ENCODE measurements around the gene DAD1.
"Not testable (repeated sequence)": the region's sequence is repeated elsewhere in the genome, so short reads cannot be mapped to it uniquely, and the experiment has no call there.

Gene DAD1

DNA sequence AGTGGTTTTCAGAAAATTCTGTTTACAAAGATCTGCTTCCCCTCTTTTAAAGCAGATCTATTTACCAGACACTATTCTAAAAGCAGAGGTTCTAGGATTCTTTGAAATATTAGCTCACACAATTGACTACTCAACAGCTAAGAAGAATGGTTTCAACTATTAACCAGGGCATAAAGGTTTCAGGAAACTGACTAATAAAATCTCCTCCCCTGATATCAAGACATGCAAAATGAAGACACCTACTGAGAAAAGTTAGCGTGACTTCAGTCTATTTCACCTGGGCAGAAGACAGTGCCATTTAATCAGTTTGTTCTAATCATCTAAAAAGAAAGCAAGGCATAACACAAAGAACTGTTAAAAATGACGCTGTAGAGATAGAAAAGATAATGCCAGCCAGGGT is 22.2 kb downstream of the DAD1 start:
- DNase-seq: no peak

DNA sequence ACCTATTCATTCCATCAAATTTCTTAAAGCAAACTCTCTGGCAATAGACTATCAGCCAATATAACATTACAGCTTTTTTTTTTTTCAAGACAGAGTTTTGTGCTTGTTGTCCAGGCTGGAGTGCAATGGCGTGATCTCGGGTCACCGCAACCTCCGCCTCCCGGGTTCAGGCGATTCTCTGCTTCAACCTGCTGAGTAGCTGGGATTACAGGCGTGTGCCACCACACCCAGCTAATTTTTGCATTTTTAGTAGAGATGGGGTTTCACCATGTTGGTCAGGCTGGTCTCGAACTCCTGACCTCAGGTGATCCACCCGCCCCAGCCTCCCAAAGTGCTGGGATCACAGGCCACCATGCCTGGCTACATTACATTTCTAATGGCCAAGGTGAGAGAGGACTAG is 22.8 kb downstream of the DAD1 start:
- not testable (repeated sequence) for DNase-seq

DNA sequence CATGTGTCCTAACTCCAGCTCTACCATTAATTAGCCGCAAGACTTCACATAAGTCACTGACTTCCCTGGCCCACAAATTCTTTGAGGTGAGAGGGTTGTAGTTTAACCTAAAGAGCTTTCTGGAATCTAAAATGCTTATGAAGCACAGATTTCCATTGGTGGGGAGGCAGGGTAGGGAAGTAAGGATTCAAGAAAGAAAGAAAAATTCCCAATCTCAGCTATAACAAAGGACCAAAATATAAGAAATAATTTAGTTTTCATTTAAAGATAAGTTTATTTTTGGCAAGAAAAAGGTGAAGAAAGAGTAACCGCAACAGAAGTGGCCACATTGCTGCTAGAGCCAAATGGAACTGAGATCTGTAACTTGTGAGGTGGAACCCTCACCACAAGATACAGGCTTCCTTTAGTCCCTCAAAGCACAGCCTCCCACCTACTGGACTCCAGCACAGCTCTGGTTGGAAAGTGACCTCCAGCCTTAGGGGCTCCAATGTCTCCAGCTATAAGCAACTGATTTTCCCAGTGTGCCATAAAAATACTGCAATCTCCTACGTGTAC is 23.6 kb downstream of the DAD1 start:
- DNase-seq: no peak

DNA sequence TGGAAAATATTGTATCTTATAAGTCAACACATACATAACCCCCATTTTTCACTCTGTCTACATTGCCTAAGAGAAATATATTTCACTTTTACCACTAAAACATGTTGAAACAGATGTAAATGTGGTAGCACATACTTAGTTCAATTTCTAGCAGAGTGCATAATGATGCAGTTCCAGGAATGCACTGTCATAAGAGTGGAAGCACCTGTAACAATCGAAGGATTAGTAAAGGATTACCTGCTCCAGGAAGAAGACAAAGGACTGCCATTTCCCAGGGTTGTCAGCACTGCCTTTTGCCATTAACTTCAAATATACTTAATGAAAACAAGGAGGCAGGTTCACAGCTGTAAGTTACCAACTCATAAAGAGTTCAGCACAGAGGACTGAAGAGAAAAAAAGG is 24.6 kb downstream of the DAD1 start:
- DNase-seq: no peak

DNA sequence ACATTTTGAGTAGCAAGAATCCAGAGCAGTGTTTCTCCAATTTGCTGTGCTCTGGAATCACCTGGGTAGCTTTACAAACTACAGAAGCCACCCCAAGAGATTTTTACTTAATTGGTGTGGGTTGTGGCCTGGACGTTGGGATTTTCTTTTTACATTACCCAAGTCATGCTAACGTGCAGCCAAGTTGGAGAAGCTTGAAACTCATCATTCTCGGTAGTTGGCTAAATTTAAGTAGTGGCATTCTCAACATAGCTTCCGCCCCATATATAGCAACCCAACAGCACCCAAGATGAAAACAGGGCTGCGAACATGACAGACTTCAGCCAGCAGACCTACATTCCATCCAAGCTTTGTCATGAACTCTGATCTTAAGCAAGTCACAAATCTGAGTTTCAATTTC is 25.0 kb downstream of the DAD1 start:
- DNase-seq: no peak

DNA sequence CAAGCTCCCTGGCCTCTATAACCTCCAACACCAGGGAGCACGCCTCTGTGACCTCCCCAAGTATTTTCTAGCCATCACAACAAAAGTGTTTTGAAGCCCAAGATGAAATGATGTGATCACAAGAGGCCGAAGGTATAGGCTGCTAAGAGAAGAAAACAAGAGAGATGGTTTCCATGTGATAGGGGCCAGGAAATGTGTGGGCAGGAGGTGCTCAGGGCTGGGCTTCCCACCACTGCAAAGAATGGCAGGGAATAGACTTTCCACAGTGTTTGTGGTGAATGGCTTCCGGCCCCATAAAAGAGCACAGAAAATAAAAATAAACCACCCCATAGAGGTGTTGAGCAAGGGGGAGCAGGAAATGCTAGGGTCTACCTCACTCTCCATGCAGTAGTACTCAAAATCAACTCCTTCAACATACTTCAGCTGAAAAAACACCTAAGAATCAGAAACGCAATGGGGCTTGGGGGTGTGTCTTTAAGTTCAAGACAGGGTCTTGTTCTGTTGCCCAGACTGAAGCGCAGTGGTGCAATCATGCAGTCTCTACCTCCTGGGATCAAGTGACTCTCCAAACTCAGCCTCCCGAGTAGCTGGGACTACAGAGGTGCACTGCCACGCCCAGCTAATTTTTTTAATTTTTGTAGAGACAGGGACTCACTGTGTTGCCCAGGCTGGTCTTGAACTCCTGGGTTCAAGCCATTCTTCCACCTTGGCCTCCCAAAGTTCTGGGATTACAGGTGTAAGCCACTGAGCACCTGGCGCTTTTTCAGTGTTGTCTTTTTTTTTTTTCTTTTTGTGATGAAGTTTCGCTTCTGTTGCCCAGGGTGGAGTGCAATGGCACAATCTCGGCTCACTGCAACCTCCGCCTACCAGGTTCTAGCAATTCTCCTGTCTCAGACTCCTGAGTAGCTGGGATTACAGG is 27.1 kb downstream of the DAD1 start:
- DNase-seq: no peak

DNA sequence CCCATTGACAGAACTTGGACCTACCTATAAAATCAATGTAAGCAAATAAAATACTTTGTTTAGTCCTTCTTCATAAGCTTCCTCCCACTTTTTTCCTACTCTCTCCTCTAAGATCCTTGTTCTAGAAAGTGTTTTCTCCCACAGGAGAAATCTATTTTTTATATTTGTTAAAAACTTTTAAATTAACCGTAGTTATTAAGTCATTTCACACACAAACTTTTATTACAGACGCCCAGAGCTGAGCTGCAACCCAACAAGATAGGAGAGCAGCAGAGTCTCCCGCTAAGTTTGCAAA is 27.7 kb downstream of the DAD1 start:
- DNase-seq: no peak

DNA sequence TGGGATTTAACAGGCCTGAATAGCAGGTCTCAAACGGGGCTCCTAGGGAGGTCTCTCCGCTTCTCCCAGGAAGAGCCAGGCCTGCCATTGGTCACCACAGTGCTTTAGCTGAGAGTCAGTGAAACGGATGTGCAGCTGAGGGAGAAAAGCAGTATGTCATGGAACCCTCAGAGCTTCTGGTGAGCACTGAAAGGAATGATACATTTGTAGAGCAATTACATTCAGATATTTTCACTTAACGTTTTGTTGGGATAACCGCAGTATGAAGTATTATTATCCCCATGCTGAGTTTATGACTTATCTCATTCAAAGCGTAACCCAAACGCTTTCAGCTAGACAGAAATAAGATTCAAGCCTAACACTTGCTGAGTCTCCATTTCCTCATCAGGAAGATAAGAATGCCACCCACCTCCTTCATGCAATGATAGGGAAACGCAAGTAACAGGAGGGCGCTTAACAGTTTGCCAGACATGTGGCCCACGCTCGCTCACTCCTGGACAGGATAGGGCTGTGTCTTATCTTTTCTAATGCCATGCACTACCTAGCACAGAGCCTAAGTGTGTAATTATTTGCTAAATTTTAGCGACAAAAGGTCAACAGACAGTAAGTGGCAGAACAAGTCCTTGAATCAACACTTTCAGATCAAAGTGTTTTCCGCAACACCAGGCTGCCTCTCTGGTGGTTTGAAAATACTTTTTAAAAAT is 28.2 kb downstream of the DAD1 start:
- peak in 1 of 2 donors; percentile 19 for DNase-seq

DNA sequence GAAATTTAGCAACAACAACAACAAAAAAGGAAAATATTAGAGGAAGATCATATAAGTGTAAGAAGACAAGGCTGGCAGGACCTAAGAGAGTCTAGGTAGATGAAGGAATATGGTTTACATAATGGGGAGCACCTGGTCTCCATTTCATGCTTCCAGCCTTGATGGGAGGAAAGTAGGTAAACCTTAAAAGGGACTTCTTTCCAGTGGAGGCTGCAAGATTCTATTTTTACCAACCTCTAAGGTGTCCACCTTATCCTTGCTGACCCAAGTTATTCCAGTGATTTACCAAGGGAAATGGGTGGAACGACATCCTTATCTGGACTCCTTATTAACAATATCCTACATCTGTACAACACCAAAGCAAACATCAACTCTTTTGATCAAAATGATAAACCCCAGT is 30.0 kb downstream of the DAD1 start:
- DNase-seq: no peak

DNA sequence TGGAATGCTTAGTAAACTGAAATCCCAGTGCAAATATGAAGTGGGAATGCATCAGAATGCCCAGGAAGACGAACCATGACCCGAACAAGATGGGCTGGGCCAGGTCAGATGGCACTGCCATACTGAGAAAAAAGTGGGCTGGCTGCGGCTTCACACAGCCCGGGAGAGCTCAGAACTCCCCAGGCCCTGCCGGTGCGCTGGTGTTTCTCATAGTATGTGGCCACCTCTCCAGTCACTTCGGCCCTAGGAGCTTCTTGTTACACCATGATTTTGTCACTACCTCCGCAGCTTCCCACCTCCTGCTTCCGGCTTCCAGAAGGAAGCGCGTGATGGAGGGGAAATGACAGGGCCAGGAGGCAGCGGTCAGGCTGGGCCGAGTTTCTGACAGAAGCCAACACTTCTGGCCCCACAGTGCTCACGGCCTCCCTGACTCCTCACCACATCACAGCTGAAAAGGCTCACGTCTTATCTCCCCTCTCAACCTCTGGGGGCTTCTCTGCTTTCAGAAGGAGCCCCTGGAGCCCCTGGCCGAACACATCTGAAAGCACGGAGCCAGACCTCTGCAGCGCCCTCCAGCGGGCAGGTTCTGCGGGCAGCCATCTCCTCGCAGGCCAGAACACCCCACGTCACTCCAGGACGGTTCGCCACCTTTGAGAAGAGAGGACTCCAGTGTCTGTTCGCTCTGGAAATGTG is 30.7 kb downstream of the DAD1 start:
- no peak for DNase-seq

DNA sequence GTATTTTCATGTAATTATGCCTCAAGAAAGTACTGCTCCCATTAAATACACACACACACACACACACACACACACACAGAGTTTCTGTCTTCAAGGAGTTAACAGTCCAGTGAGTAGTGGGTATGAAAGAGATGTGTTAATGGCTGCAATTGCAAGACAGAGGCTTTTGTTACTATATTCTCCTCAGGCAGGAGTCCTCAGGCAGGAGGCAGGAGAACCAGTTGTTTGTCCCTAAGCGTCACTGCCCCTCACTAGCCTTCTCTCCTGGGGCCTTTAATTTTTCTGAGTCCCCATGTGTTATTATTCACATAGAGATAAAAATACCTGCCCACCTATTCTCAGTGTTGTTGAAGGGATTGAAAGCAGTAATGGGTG is 31.2 kb downstream of the DAD1 start:
- no peak for DNase-seq

DNA sequence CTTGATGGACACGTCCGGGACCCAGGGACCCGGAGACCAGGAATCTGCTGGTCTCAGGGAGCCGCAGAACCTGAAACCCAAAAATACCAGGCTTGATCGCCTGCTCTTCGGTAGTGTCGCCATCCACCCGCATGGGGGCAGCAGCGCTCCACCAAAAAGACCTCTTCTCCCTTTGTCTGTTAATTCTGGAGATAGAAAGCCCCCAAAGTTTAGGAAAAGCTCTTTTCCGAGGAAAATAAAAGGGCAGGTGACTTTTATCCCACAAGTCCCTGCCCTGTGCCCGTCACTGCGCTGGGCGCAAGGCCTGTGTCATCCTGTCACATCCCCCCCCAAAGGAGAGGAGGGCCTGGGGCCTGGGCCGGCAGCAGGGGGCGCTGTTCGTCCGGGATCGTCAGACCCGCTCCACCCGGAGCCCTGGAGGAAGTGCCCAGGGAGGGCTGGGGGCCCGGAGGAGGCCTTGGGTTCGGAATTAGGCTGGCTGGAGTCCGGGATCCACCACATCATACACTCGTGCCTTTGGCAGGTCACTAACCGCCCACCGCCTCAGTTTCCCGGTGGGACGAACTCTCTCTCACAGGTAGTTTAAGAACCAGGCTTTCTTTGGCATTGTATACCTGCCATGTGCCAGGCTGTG is 31.9 kb downstream of the DAD1 start:
- peak; percentile 54 to 84 for DNase-seq

DNA sequence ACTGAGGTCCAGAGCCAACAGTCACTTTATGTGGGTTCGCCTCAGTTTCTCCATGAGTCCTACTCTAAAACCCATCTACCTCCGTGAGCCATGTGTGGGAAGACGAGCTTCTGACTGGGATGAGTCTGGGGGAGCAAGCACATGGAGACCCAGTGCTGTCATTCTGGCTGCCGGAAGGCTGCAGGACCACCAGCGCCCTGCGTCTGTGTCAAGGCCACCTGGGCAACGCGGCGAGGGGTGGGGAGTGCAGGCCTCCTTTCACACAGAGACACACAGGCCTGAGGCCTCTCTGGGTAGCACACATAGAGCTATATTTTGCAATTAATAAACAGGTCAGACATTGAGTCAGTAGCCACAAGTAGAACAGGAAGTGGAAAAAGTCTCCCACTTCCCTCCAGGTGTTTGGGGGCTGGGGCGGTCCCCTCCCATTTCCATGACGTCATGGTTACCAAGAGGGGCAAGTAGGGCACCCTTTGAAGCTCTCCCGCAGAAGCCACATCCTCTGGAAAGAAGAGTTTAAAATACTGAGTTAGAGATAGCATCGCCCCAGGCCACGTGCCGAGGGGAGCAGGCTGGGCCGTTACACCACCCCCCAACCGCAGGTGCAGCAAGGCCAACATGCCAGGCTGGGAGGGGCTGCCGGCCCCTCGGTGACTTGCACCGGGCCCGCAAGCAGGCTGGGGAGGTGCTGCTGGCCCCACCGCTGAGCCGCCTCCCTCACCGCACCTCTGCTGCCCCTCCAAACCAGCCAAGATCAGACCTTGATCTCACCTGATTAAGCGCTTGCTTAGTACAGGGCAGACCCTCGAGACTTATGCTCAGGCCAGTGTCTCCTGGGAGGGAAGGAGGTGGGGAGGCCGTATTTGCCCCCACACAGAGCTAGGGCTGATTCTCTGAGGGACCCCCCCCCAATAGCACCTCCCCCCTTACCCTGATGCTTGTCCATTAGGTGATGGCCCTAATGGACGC is 32.7 kb downstream of the DAD1 start:
- DNase-seq: peak in 1 of 2 donors; percentile 21

DNA sequence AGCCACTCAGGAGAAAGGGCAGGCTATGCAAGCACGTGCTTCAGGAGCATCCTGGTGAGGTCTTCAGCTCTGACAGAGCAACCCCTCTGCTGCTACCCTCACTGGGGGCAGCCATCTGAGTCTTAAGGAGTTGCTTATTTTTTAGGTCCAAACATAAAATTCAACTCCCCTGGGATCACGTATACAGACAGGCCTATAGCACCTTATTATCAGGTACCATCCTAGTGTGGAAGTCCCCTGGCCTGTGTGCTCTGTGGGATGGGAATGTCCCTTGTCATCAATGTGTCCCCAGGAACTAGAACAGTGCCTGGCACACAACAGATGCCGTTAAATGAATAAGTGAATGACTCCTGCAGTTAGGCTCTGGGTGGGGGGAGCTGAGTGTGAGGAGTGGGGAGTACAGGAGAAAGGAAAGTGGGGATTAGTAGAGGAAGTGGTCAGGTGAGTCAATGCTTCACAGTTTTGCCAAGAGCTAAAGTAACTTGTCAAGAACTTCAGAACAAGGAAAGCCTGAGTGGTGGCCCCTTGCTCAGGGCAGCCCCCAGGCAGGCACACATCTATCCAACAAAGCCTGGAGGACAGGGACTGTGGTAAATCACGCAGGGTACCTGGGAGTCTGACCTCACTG is 33.5 kb downstream of the DAD1 start:
- no peak for DNase-seq

DNA sequence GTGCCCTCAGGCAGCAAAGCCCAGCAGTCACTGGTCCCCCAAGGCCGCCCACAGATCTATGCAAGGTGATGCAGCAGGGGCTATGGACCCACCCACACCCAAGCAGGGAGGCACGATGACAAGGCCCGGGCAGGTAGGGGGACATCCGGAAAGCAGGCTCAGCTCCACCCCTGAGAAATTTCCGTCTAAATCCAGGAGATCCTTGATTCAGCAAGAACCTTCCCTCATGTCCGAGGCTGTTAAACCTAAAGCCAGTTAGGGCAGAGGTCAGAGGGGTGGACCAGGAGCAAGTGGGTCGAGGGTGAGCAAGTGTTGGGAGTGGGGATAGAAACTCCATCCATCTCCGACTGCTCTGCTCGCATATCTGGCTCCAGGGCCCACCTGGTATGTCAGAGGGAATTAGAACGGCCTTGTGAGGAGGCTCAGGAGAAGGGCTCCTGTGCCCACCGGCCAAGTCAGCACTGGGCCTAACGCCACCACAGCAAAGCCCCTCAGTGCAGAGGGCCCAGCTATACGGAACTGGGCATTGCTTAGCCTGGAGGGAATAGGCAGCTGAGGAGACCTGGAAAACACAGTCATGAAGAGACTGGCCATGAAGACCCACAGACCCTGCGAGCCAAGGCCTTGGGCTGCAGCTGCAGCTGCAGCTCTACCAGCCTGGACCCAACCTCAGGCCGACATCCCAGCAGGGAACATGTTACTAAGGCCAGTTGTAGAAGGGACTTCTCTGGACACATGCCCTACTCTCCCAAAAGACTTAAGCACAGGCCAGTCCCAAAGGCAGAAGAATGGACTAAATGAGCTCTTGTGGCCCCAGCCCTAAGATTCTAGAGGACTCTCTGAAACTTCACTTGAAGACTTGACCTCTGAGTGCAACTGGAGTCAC is 34.3 kb downstream of the DAD1 start:
- DNase-seq: no peak

DNA sequence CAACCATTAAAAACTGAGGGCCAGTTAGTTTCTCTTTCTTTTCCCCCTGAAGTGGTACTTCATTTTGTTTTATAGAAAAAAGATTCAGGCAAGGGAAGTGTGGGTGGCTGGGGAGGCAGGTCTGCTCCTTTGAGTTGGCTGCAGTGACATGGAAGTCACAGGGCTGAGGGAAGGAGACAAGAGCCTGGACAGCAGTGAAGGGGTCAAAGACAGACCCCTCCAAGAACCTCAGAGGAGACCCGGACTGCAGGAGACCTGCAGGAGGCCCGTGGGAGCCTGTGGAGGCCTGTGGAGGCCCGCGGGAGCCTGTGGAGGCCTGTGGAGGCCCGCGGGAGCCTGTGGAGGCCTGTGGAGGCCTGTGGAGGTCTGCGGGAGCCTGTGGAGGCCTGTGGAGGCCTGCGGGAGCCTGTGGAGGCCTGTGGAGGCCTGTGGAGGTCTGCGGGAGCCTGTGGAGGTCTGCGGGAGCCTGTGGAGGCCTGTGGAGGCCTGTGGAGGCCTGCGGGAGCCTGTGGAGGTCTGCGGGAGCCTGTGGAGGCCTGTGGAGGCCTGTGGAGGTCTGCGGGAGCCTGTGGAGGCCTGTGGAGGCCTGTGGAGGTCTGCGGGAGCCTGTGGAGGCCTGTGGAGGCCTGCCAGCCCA is 35.0 kb downstream of the DAD1 start:
- peak in 1 of 2 donors; percentile 23 for DNase-seq

DNA sequence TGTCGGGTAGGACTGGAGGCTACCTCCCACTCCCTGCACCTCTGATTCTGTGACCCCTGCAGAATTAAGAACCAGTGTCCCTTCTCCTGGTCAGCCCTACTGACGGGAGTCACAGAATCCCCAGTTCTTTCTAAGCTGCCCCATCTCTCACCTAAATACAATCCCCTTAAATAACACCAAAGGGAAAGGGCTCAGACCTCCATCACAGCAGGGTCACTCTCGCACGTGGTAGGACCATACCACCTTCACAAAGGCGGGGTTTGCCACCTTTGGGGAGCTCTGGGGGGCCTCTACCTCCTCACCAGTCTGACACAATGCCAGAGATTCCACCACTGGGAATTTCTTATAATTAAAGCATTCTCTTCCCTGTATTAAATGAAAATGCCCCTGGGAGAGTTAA is 35.6 kb downstream of the DAD1 start:
- DNase-seq: no peak

DNA sequence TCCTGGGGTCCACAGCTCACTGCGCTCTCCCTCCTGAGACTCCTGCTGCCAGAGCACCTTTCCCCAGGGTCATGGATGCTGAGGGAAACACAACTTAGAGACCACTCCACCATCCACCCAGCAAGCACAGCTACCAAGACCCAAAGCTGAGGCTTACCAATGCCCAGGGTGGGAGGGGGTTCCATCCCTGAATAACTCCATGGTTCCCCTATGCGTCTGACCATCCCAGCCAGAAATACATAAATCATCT is 36.3 kb downstream of the DAD1 start:
- DNase-seq: no peak

DNA sequence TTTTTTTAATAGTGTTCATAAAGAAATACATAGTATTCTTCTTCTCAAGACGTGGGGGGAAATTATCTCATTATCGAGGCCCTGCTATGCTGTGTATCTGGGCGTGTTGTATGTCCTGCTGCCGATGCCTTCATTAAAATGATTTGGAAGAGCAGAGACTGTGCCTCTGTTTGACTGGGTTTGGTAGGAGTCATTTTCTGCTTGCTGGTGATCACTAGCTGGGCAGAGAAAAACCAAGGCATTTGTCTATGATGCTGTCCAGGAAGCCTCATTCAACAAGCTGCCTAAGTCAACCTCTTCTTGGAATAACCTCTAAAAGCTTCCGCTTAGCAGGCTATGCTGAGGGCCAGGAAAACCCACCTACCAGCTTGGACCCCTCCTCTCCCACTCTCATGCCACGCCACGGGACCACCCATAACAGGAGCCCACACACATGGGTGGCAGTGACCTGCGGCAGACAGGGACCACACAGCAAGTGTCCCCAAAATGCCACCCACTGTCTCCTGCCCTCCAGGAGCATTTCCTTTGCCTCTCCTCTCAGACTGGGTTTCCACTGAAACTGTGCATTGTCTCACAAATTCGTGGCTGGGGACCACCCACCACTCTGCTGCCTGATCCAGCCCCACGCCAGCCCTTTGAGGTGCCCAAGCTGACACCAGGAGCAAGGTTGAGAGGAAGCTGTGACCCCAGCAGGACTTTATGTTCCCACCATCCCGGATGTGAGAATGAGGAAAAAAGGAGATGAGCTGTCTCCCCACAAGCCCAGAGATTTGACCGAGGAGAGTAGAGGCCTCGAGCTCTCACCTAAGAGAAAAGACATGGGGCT is 36.8 kb downstream of the DAD1 start:
- DNase-seq: no peak

Measured in inflammatory macrophage treated with lipopolysaccharide for 1 hour (primary cell).